ENCODE measurements around the gene ZC2HC1C. TPM values are rescaled to one million over a fixed set of nuclear protein-coding genes. Genes with fewer than 3 reads are reported as not detected.

Gene ZC2HC1C
- total and polyA plus RNA-seq, 2 of the 13 experiments (the other 11 are each of a cell fraction or from before 2014, with no cell fraction given), result 3.3 to 3.5 TPM

DNA sequence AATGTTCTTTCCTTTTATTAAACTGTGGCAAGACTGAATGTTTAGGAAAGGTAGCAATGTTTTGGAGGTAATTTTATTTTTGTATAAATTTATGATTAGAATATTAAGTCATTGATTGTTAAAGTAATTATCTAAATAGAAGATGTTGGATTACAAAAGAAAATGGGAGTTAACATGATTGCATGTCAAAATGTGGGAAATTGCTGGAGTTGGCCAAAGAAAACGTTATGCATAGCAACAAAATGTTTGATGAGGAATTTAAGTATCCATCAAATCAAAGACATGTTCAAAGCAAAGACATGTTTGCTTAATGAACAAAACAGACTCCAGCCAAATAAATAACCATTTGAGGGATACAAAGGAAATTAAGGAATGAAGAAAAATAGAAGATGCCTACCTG lies 15.0 kb upstream of the ZC2HC1C start (continued):
- no peak for TF ChIP-seq TBX2 (CRISPR knock-in tag; IDR thresholded peaks at IDR 0.05; ENCODE audit: borderline replicate concordance)
- TF ChIP-seq PITX1 (CRISPR knock-in tag; IDR thresholded peaks at IDR 0.05), result no peak
- TF ChIP-seq SMARCE1 (IDR thresholded peaks at IDR 0.05; ENCODE audit: borderline replicate concordance), result no peak
- TF ChIP-seq JUNB (CRISPR knock-in tag; IDR thresholded peaks at IDR 0.05; ENCODE audit: borderline replicate concordance), result no peak
- no peak for TF ChIP-seq HNRNPK (IDR thresholded peaks at IDR 0.05; ENCODE audit: low read depth, low read length, poor library complexity, severe bottlenecking)

DNA sequence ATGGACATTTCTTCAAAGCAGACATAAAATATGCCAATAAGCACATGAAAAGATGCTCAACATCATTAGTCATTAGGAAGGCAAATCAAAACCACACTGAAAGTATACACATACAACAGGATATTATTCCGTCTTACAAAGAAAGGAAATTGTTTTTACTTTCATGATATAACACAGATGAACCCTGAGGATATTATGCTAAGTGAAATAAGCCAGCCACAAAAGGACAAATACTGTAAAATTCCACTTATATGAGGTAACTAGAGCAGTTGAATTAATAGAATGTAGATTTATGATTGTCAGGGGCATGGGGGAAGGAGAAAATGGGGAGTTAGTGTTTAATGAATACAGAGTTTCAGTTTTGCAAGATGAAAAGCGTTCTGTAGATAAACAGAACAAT lies 9.8 kb upstream of the ZC2HC1C start:
- no peaks in the 10 kb centered on the region for H4K20me1 ChIP-seq (ENCODE audit: insufficient read depth, low read length)
- no peak for DNase-seq (ENCODE audit: low spot score)
- POLR2A ChIA-PET, result no interaction called here
- peaks cover 13% of the 10 kb centered on the region for H3K4me1 ChIP-seq (ENCODE audit: insufficient read depth, low read length)
- no peak overlapping the region for H3K4me3 ChIP-seq (replicated peaks in 1 of 3; ENCODE audit: insufficient read depth in 1 of 3, low read depth in 2 of 3, low read length in 3 of 3)
- no peak overlapping the region for H3K4me2 ChIP-seq (ENCODE audit: low read depth, low read length)
- in situ Hi-C loops (cut with HindIII; ENCODE audit: extremely low pct_ligation_motif_present, low pct_unique_long_range_greater_than_20kb), result no loop called here
- H3K9ac ChIP-seq (ENCODE audit: insufficient read depth, low read depth, low read length), result no peak overlapping the region
- H3K27ac ChIP-seq (ENCODE audit: extremely low read length, insufficient read depth, low read length), result no peak overlapping the region
- 97% methylated on average over 2 of the region's 2 CpGs for WGBS (ENCODE audit: low lambda C conversion rate)
- no peaks in the 10 kb centered on the region; a peak in 1 of 5 replicates for H3K27me3 ChIP-seq (ENCODE audit: control insufficient read depth in 1 of 2, insufficient read depth in 2 of 2, low read length in 2 of 2)
- H2AFZ ChIP-seq (ENCODE audit: low read length), result no peak overlapping the region
- TF ChIP-seq ELF1 (CRISPR knock-in tag; IDR thresholded peaks at IDR 0.05), result no peak
- no peak for TF ChIP-seq ZFP41 (CRISPR knock-in tag; IDR thresholded peaks at IDR 0.05; ENCODE audit: borderline replicate concordance)
- no peak for TF ChIP-seq PAX8 (CRISPR knock-in tag; IDR thresholded peaks at IDR 0.05; ENCODE audit: borderline replicate concordance)
- no peak for TF ChIP-seq ZBTB38 (CRISPR knock-in tag; IDR thresholded peaks at IDR 0.05)
- TF ChIP-seq NFYB (CRISPR knock-in tag; IDR thresholded peaks at IDR 0.05), result no peak
- TF ChIP-seq ZNF253 (CRISPR knock-in tag; IDR thresholded peaks at IDR 0.05; ENCODE audit: borderline replicate concordance), result no peak
- TF ChIP-seq ZNF205 (CRISPR knock-in tag; IDR thresholded peaks at IDR 0.05), result no peak
- TF ChIP-seq, protein P1, sequence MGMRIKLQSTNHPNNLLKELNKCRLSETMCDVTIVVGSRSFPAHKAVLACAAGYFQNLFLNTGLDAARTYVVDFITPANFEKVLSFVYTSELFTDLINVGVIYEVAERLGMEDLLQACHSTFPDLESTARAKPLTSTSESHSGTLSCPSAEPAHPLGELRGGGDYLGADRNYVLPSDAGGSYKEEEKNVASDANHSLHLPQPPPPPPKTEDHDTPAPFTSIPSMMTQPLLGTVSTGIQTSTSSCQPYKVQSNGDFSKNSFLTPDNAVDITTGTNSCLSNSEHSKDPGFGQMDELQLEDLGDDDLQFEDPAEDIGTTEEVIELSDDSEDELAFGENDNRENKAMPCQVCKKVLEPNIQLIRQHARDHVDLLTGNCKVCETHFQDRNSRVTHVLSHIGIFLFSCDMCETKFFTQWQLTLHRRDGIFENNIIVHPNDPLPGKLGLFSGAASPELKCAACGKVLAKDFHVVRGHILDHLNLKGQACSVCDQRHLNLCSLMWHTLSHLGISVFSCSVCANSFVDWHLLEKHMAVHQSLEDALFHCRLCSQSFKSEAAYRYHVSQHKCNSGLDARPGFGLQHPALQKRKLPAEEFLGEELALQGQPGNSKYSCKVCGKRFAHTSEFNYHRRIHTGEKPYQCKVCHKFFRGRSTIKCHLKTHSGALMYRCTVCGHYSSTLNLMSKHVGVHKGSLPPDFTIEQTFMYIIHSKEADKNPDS (CRISPR knock-in tag; IDR thresholded peaks at IDR 0.05), result no peak
- TF ChIP-seq, protein P2, sequence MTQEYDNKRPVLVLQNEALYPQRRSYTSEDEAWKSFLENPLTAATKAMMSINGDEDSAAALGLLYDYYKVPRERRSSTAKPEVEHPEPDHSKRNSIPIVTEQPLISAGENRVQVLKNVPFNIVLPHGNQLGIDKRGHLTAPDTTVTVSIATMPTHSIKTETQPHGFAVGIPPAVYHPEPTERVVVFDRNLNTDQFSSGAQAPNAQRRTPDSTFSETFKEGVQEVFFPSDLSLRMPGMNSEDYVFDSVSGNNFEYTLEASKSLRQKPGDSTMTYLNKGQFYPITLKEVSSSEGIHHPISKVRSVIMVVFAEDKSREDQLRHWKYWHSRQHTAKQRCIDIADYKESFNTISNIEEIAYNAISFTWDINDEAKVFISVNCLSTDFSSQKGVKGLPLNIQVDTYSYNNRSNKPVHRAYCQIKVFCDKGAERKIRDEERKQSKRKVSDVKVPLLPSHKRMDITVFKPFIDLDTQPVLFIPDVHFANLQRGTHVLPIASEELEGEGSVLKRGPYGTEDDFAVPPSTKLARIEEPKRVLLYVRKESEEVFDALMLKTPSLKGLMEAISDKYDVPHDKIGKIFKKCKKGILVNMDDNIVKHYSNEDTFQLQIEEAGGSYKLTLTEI (CRISPR knock-in tag; conservative IDR thresholded peaks at IDR 0.05), result no peak
- no peak for TF ChIP-seq ZNF333 (CRISPR knock-in tag; IDR thresholded peaks at IDR 0.05; ENCODE audit: borderline replicate concordance)
- TF ChIP-seq, protein P3, sequence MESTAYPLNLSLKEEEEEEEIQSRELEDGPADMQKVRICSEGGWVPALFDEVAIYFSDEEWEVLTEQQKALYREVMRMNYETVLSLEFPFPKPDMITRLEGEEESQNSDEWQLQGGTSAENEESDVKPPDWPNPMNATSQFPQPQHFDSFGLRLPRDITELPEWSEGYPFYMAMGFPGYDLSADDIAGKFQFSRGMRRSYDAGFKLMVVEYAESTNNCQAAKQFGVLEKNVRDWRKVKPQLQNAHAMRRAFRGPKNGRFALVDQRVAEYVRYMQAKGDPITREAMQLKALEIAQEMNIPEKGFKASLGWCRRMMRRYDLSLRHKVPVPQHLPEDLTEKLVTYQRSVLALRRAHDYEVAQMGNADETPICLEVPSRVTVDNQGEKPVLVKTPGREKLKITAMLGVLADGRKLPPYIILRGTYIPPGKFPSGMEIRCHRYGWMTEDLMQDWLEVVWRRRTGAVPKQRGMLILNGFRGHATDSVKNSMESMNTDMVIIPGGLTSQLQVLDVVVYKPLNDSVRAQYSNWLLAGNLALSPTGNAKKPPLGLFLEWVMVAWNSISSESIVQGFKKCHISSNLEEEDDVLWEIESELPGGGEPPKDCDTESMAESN (CRISPR knock-in tag; conservative IDR thresholded peaks at IDR 0.05), result no peak
- TF ChIP-seq, protein P4, sequence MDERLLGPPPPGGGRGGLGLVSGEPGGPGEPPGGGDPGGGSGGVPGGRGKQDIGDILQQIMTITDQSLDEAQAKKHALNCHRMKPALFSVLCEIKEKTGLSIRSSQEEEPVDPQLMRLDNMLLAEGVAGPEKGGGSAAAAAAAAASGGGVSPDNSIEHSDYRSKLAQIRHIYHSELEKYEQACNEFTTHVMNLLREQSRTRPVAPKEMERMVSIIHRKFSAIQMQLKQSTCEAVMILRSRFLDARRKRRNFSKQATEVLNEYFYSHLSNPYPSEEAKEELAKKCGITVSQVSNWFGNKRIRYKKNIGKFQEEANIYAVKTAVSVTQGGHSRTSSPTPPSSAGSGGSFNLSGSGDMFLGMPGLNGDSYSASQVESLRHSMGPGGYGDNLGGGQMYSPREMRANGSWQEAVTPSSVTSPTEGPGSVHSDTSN (CRISPR knock-in tag; IDR thresholded peaks at IDR 0.05), result no peak
- peaks cover 0 to 3% of the 10 kb centered on the region in 2 experiments; a peak in 1 of 5 replicates for H3K36me3 ChIP-seq (replicated peaks in 1 of 2; ENCODE audit: control insufficient read depth in 1 of 2, insufficient read depth in 2 of 2, low read length in 2 of 2)
- intact Hi-C loops (cut with micrococcal nuclease; ENCODE audit: unreplicated experiment), result loop anchor here (10.0 kb wide), 1 partner anchor 55 kb away; the partner anchor contains the start of gene EIF2B2
- ATAC-seq, result no peak
- BruUV-seq (replicated peaks), result no TSS peak
- CTCF ChIA-PET (ENCODE audit: low intra/inter-chr PET ratio, low total read pairs), result no interaction called here
- H3K79me2 ChIP-seq (ENCODE audit: insufficient read depth, low read length), result peaks cover 11% of the 10 kb centered on the region
- H3K9me3 ChIP-seq (ENCODE audit: low read length), result no peaks in the 10 kb centered on the region
- FAIRE-seq, result no peak
